CD4-positive, alpha-beta T cell (primary cell): ENCODE data around the gene DUOX2. TPM values are rescaled to one million over a fixed set of nuclear protein-coding genes. Genes with fewer than 3 reads are reported as not detected.

Experiments used
- ATAC-seq: fragments of 200-7000 bp; cut with Tn5 transposase; one replicate; pipeline ENCODE4 v1.10.0; 2022; ENCODE audit warnings: mild to moderate bottlenecking; ENCODE audit not compliant: poor library complexity
- CTCF ChIA-PET: fragments of 350-600 bp; sonication (Branson Sonifier 250); formaldehyde crosslinking; loops from one replicate; lab custom pipeline; 2021; ENCODE audit warnings: antibody characterized with exemption, inconsistent platforms; lab: Charles Lee
- POLR2A ChIA-PET: fragments of 350-600 bp; sonication (Branson Sonifier 250); formaldehyde crosslinking; loops from one replicate; lab custom pipeline; 2021; ENCODE audit warnings: antibody characterized with exemption, inconsistent platforms; lab: Charles Lee
- DNase-seq, 14 experiments: peaks; one replicate each; pipeline ENCODE4 v3.0.0-alpha.2; 2013 to 2020; ENCODE audit warnings: mixed read lengths in 2 of 14
- H3K27ac ChIP-seq, 2 donors: one replicate each; pipeline versions ENCODE4 v1.5.1 to v1.7.0; 2013; ENCODE audit warnings: low read length in 2 of 2, low read depth in 1 of 2, mild to moderate bottlenecking in 1 of 2
- H3K27me3 ChIP-seq, 2 experiments: 1 replicate in 1 of 2; 2 replicates in 1 of 2; pipeline versions ENCODE4 v1.6.1 to v1.7.0; 2013; ENCODE audit warnings: low read length in 2 of 2, control low read depth in 1 of 2, mild to moderate bottlenecking in 1 of 2, moderate library complexity in 1 of 2; ENCODE audit not compliant: insufficient read depth in 2 of 2, control insufficient read depth in 1 of 2
- H3K36me3 ChIP-seq: one replicate; pipeline ENCODE4 v1.6.1; 2013; ENCODE audit warnings: low read length, control low read depth; ENCODE audit not compliant: insufficient read depth
- H3K4me1 ChIP-seq: one replicate; pipeline ENCODE4 v1.6.1; 2013; ENCODE audit warnings: low read length, control low read depth; ENCODE audit not compliant: insufficient read depth
- H3K4me3 ChIP-seq: one replicate; pipeline ENCODE4 v1.5.1; 2013; ENCODE audit warnings: mild to moderate bottlenecking, low read length, moderate library complexity
- H3K9me3 ChIP-seq, 2 experiments: 1 replicate in 1 of 2; 2 replicates in 1 of 2; pipeline versions ENCODE4 v1.6.1 to v1.7.0; 2013; ENCODE audit warnings: low read length in 2 of 2, mild to moderate bottlenecking in 2 of 2, control low read depth in 1 of 2, moderate library complexity in 1 of 2; ENCODE audit not compliant: control insufficient read depth in 1 of 2, insufficient read depth in 1 of 2
- H3K27ac Mint-ChIP-seq: one replicate; pipeline ENCODE4 v1.8.0; 2020; ENCODE audit warnings: mixed read lengths
- H3K27me3 Mint-ChIP-seq: one replicate; pipeline ENCODE4 v1.8.0; 2021; ENCODE audit warnings: mixed read lengths
- H3K36me3 Mint-ChIP-seq: one replicate; pipeline ENCODE4 v1.8.0; 2021; ENCODE audit warnings: low read depth, mixed read lengths
- H3K4me1 Mint-ChIP-seq: one replicate; pipeline ENCODE4 v1.8.0; 2021; ENCODE audit warnings: low read depth, mixed read lengths
- H3K4me3 Mint-ChIP-seq: one replicate; pipeline ENCODE4 v1.8.0; 2020; ENCODE audit warnings: mild to moderate bottlenecking, mixed read lengths
- H3K9me3 Mint-ChIP-seq: one replicate; pipeline ENCODE4 v1.8.0; 2020; ENCODE audit warnings: mixed read lengths
- CTCF ChIP-seq: fragments of 200-600 bp; IDR thresholded peaks from one replicate; pipeline ENCODE4 v1.8.0; 2022; ENCODE audit warnings: antibody characterized with exemption, mild to moderate bottlenecking
- intact Hi-C, 2 experiments: fragments of 100-400 bp; cut with DNase I in 1 of 2; cut with micrococcal nuclease in 1 of 2; formaldehyde crosslinking; loops; one replicate each; pipeline versions ENCODE4 v1.15.1 to v1.9.0; 2023 to 2025; cut with DNase I, micrococcal nuclease
- total RNA-seq, 174 experiments: library from RNA in 2 of 174; stranded (reverse) in 2 of 174; gene quantifications; one replicate each; pipeline ENCODE4 v1.2.3 and lab custom pipeline; 2021 to 2026

Gene DUOX2
- total RNA-seq, 2 experiments from 2014 or later = 0.05 to 0.08 TPM

- DNase-seq (no peak), ATAC-seq (no peak)
- Mint-ChIP-seq H3K27me3 (no peaks in the 10 kb centered on the region), H3K4me1 (no peaks in the 10 kb centered on the region), H3K27ac (no peak overlapping the region), H3K4me3 (no peak overlapping the region), H3K36me3 (no peaks in the 10 kb centered on the region), H3K9me3 (no peaks in the 10 kb centered on the region)
- no peak for TF ChIP-seq CTCF
- CTCF ChIA-PET = interaction anchor here (1.1 kb wide), 1 partner anchor 50 kb away, joined by 3 read pairs; no protein-coding TSS in a partner anchor
- H3K4me1 ChIP-seq = no peaks in the 10 kb centered on the region
- POLR2A ChIA-PET = no interaction called here
- intact Hi-C loops = loop anchor here in 1 of 2 experiments (1.0 kb wide), 1 partner anchor 106 kb away; no protein-coding TSS in a partner anchor
- H3K27me3 ChIP-seq = no peaks in the 10 kb centered on the region
- H3K4me3 ChIP-seq = no peak overlapping the region
- H3K36me3 ChIP-seq = no peaks in the 10 kb centered on the region
- H3K27ac ChIP-seq = no peak overlapping the region
- no peaks in the 10 kb centered on the region for H3K9me3 ChIP-seq
These were observed 41.8 kb upstream of the DUOX2 start for GRCh38 chr15:45155739-45156138.

DNA sequence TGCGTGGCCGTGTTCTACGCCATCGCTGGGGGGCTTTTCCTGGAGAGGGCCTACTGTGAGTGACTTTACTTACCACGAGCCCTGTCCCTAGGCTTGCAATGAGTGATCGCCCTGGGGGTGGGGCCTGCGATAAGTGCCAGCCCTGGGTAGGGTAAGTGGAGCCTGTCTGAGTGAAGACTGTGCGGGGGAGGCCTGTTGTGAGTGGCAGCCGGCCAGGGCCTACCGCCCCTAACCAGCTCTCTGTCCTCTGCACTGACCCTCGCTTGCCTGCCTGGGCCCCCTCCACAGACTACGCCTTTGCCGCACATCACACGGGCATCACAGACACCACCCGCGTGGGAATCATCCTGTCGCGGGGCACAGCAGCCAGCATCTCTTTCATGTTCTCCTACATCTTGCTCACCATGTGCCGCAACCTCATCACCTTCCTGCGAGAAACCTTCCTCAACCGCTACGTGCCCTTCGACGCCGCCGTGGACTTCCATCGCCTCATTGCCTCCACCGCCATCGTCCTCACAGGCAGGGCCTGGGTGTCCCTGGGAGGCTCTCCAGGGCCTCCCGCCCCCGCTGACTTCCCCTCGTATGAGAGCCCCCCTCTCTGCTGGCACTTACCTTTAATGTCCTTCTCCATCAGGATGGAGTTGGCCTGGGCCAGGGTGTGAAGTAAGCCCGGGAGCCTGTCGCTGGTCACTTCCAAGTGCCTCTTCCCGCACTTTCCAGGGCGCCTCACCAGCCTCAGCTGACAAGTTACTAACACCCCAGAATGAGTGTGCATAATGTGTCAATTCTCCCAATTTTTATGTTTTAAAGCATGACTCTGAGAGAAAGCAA, 38.2 kb upstream of the DUOX2 start:
- Mint-ChIP-seq H3K27ac (no peak overlapping the region), H3K9me3 (no peaks in the 10 kb centered on the region), H3K27me3 (no peaks in the 10 kb centered on the region), H3K4me1 (no peaks in the 10 kb centered on the region), H3K4me3 (no peak overlapping the region), H3K36me3 (no peaks in the 10 kb centered on the region)
- no peaks in the 10 kb centered on the region for H3K27me3 ChIP-seq
- DNase-seq = no peak
- ChIA-PET CTCF (no interaction called here), POLR2A (no interaction called here)
- H3K4me1 ChIP-seq = no peaks in the 10 kb centered on the region
- no peak overlapping the region for H3K4me3 ChIP-seq
- no peaks in the 10 kb centered on the region for H3K36me3 ChIP-seq
- intact Hi-C loops = no loop called here
- no peaks in the 10 kb centered on the region for H3K9me3 ChIP-seq
- no peak overlapping the region for H3K27ac ChIP-seq
- ATAC-seq = no peak
- no peak for TF ChIP-seq CTCF

DNA sequence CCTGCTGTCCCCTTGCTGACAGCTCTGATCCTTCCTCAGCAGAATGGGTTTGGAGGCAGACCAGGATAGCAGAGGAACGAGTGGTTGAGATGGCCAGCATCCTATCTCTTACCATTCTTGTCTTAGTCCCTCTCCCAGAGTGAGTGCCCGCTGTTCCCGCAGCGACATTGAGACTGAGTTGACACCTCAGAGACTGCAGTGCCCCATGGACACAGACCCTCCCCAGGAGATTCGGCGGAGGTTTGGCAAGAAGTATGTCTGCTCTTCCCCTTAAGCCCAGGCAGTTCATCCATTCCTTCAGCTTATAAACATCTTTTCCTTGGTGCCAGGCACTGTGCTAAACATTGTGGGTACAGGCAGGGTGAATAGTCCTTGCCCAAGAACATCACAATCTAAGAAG, 37.0 kb upstream of the DUOX2 start:
- H3K27me3 ChIP-seq = no peaks in the 10 kb centered on the region
- Mint-ChIP-seq H3K9me3 (no peaks in the 10 kb centered on the region), H3K4me1 (no peaks in the 10 kb centered on the region), H3K4me3 (no peak overlapping the region), H3K27ac (no peak overlapping the region), H3K27me3 (no peaks in the 10 kb centered on the region), H3K36me3 (no peaks in the 10 kb centered on the region)
- H3K4me3 ChIP-seq = no peak overlapping the region
- intact Hi-C loops = no loop called here
- H3K9me3 ChIP-seq = no peaks in the 10 kb centered on the region
- DNase-seq (no peak), ATAC-seq (no peak)
- H3K27ac ChIP-seq = no peak overlapping the region
- no peaks in the 10 kb centered on the region for H3K4me1 ChIP-seq
- ChIA-PET CTCF (no interaction called here), POLR2A (no interaction called here)
- no peak for TF ChIP-seq CTCF
- no peaks in the 10 kb centered on the region for H3K36me3 ChIP-seq
